ENCODE results near the gene FMO5. TPM values are rescaled to one million over a fixed set of nuclear protein-coding genes. Genes with fewer than 3 reads are reported as not detected.

FMO5 gene
- total RNA-seq, 2 experiments from 2014 or later, result 0.41 to 0.67 TPM

- intact Hi-C loops (cut with DNase I, micrococcal nuclease), result no loop called here
- ChIA-PET POLR2A (no interaction called here), CTCF (interaction anchor here (1.6 kb wide), 1 partner anchor 9 kb away, joined by 3 read pairs; no protein-coding TSS in a partner anchor)
- no peaks in the 10 kb centered on the region for H3K27me3 ChIP-seq (ENCODE audit: control insufficient read depth in 1 of 2, insufficient read depth in 2 of 2, low read length in 2 of 2)
- no peaks in the 10 kb centered on the region for H3K9me3 Mint-ChIP-seq
- no peak overlapping the region for H3K4me3 Mint-ChIP-seq
- H3K27ac ChIP-seq (ENCODE audit: low read depth in 1 of 2, low read length in 2 of 2), result no peak overlapping the region
- no peak overlapping the region for H3K4me3 ChIP-seq (ENCODE audit: low read length)
- H3K36me3 Mint-ChIP-seq (ENCODE audit: low read depth), result no peaks in the 10 kb centered on the region
- no peak overlapping the region for H3K27ac Mint-ChIP-seq
- no peaks in the 10 kb centered on the region for H3K27me3 Mint-ChIP-seq
- ATAC-seq (ENCODE audit: poor library complexity) (no peak), DNase-seq (no peak)
- no peaks in the 10 kb centered on the region for H3K36me3 ChIP-seq (ENCODE audit: insufficient read depth, low read length)
- H3K9me3 ChIP-seq (ENCODE audit: control insufficient read depth in 1 of 2, insufficient read depth in 1 of 2, low read length in 2 of 2), result no peaks in the 10 kb centered on the region
- no peaks in the 10 kb centered on the region for H3K4me1 ChIP-seq (ENCODE audit: insufficient read depth, low read length)
- H3K4me1 Mint-ChIP-seq (ENCODE audit: low read depth), result no peaks in the 10 kb centered on the region
- TF ChIP-seq CTCF (IDR thresholded peaks at IDR 0.05), result no peak
Measured at GRCh38 chr1:147204080-147204479, 21.1 kb downstream of the FMO5 start.

- TF ChIP-seq CTCF (IDR thresholded peaks at IDR 0.05), result no peak
- H3K36me3 ChIP-seq (ENCODE audit: insufficient read depth, low read length), result no peaks in the 10 kb centered on the region
- CTCF ChIA-PET, result interaction anchor here (0.7 kb wide), 1 partner anchor 187 kb away, joined by 3 read pairs; no protein-coding TSS in a partner anchor
- intact Hi-C loops (cut with DNase I, micrococcal nuclease), result no loop called here
- POLR2A ChIA-PET, result no interaction called here
- Mint-ChIP-seq H3K27ac (no peak overlapping the region), H3K4me3 (no peak overlapping the region), H3K9me3 (no peaks in the 10 kb centered on the region), H3K27me3 (no peaks in the 10 kb centered on the region), H3K4me1 (ENCODE audit: low read depth) (no peaks in the 10 kb centered on the region), H3K36me3 (ENCODE audit: low read depth) (no peaks in the 10 kb centered on the region)
- ATAC-seq (ENCODE audit: poor library complexity), result no peak
- H3K9me3 ChIP-seq (ENCODE audit: control insufficient read depth in 1 of 2, insufficient read depth in 1 of 2, low read length in 2 of 2), result no peaks in the 10 kb centered on the region
- H3K4me1 ChIP-seq (ENCODE audit: insufficient read depth, low read length), result no peaks in the 10 kb centered on the region
- no peak overlapping the region for H3K27ac ChIP-seq (ENCODE audit: low read depth in 1 of 2, low read length in 2 of 2)
- no peak overlapping the region for H3K4me3 ChIP-seq (ENCODE audit: low read length)
- H3K27me3 ChIP-seq (ENCODE audit: control insufficient read depth in 1 of 2, insufficient read depth in 2 of 2, low read length in 2 of 2), result no peaks in the 10 kb centered on the region
- no peak for DNase-seq
Measured at GRCh38 chr1:147202576-147202975, 22.6 kb downstream of the FMO5 start.

- intact Hi-C loops (cut with DNase I, micrococcal nuclease), result no loop called here
- no peaks in the 10 kb centered on the region for H3K27me3 ChIP-seq (ENCODE audit: control insufficient read depth in 1 of 2, insufficient read depth in 2 of 2, low read length in 2 of 2)
- H3K4me3 ChIP-seq (ENCODE audit: low read length), result no peak overlapping the region
- H3K27ac ChIP-seq (ENCODE audit: low read depth in 1 of 2, low read length in 2 of 2), result no peak overlapping the region
- POLR2A ChIA-PET, result no interaction called here
- H3K4me1 ChIP-seq (ENCODE audit: insufficient read depth, low read length), result no peaks in the 10 kb centered on the region
- H3K4me3 Mint-ChIP-seq, result no peak overlapping the region
- no peaks in the 10 kb centered on the region for H3K36me3 ChIP-seq (ENCODE audit: insufficient read depth, low read length)
- ATAC-seq (ENCODE audit: poor library complexity) (no peak), DNase-seq (no peak)
- no peaks in the 10 kb centered on the region for H3K4me1 Mint-ChIP-seq (ENCODE audit: low read depth)
- H3K9me3 ChIP-seq (ENCODE audit: control insufficient read depth in 1 of 2, insufficient read depth in 1 of 2, low read length in 2 of 2), result no peaks in the 10 kb centered on the region
- no peaks in the 10 kb centered on the region for H3K9me3 Mint-ChIP-seq
- H3K27me3 Mint-ChIP-seq, result no peaks in the 10 kb centered on the region
- H3K36me3 Mint-ChIP-seq (ENCODE audit: low read depth), result no peaks in the 10 kb centered on the region
- no peak overlapping the region for H3K27ac Mint-ChIP-seq
- no peak for TF ChIP-seq CTCF (IDR thresholded peaks at IDR 0.05)
- CTCF ChIA-PET, result interaction anchor here (0.7 kb wide), 1 partner anchor 188 kb away, joined by 3 read pairs; no protein-coding TSS in a partner anchor
Measured at GRCh38 chr1:147201786-147202185, 23.4 kb downstream of the FMO5 start.

Data from CD4-positive, alpha-beta T cell (primary cell).